CD4-positive, CD25-positive, alpha-beta regulatory T cell (primary cell): ENCODE results near the gene OGN. TPM values are rescaled to one million over a fixed set of nuclear protein-coding genes. Genes with fewer than 3 reads are reported as not detected.

Source experiments
- ATAC-seq, 2 donors: fragments of 150-1000 bp; cut with Tn5 transposase; one replicate each; pipeline ENCODE4 v1.10.0; 2021; ENCODE audit warnings: low read depth in 2 of 2, moderate number of reproducible peaks in 2 of 2, moderate library complexity in 1 of 2
- DNase-seq, 3 donors: peaks; one replicate each; pipeline versions ENCODE4 v3.0.0 to v3.0.0-alpha.2; 2012 to 2022; ENCODE audit warnings: mixed read lengths in 1 of 3
- H3K27ac ChIP-seq: one replicate; pipeline ENCODE4 v1.7.0; 2013; ENCODE audit warnings: mild to moderate bottlenecking, low read length; ENCODE audit not compliant: insufficient read depth, poor library complexity, severe bottlenecking
- H3K27me3 ChIP-seq: one replicate; pipeline ENCODE4 v1.7.0; 2013; ENCODE audit warnings: low read length; ENCODE audit not compliant: control insufficient read depth, insufficient read depth
- H3K36me3 ChIP-seq: one replicate; pipeline ENCODE4 v1.7.0; 2013; ENCODE audit warnings: mild to moderate bottlenecking, low read length, moderate library complexity; ENCODE audit not compliant: control insufficient read depth, insufficient read depth
- H3K4me1 ChIP-seq: 2 replicates; pipeline ENCODE4 v1.7.0; 2013; ENCODE audit warnings: mild to moderate bottlenecking, low read length; ENCODE audit not compliant: insufficient read depth, control insufficient read depth, poor library complexity, severe bottlenecking
- H3K4me3 ChIP-seq: one replicate; pipeline ENCODE4 v1.7.0; 2013; ENCODE audit warnings: low read depth, mild to moderate bottlenecking, low read length, moderate library complexity
- H3K9me3 ChIP-seq, 2 experiments: 1 replicate in 1 of 2; 2 replicates in 1 of 2; pipeline ENCODE4 v1.7.0; 2013; ENCODE audit warnings: low read length in 2 of 2, mild to moderate bottlenecking in 1 of 2, moderate library complexity in 1 of 2; ENCODE audit not compliant: control insufficient read depth in 2 of 2
- H3K27ac Mint-ChIP-seq, 3 donors: one replicate each; pipeline ENCODE4 v1.8.0; 2020 to 2022; ENCODE audit warnings: mild to moderate bottlenecking in 3 of 3, mixed read lengths in 3 of 3, moderate library complexity in 2 of 3
- H3K27me3 Mint-ChIP-seq: one replicate; pipeline ENCODE4 v1.8.0; 2022; ENCODE audit warnings: mild to moderate bottlenecking, mixed read lengths
- H3K36me3 Mint-ChIP-seq: one replicate; pipeline ENCODE4 v1.8.0; 2020; ENCODE audit warnings: mixed read lengths
- H3K4me1 Mint-ChIP-seq, 4 donors: one replicate each; pipeline ENCODE4 v1.8.0; 2020 to 2022; ENCODE audit warnings: mixed read lengths in 4 of 4, mild to moderate bottlenecking in 1 of 4
- H3K4me3 Mint-ChIP-seq, 4 donors: one replicate each; pipeline ENCODE4 v1.8.0; 2020 to 2022; ENCODE audit warnings: mild to moderate bottlenecking in 4 of 4, mixed read lengths in 4 of 4, moderate library complexity in 3 of 4
- H3K9me3 Mint-ChIP-seq, 7 donors: one replicate each; pipeline ENCODE4 v1.8.0; 2020 to 2022; ENCODE audit warnings: mixed read lengths in 7 of 7, mild to moderate bottlenecking in 3 of 7, moderate library complexity in 2 of 7
- polyA plus RNA-seq, 4 donors: library from polyadenylated mRNA; unstranded; fragments of 300-500 nt; fragmentation: Illumina TruSeq; gene quantifications; one replicate each; pipeline ENCODE4 v1.2.3, GENCODE V29; 2021
- total RNA-seq: library from RNA; stranded (reverse); gene quantifications from one replicate; pipeline ENCODE4 v1.2.3, GENCODE V29; 2022

Gene OGN
- total and polyA plus RNA-seq, 5 donors from 2014 or later = 0.30 to 1.3 (median 0.72) TPM

DNA sequence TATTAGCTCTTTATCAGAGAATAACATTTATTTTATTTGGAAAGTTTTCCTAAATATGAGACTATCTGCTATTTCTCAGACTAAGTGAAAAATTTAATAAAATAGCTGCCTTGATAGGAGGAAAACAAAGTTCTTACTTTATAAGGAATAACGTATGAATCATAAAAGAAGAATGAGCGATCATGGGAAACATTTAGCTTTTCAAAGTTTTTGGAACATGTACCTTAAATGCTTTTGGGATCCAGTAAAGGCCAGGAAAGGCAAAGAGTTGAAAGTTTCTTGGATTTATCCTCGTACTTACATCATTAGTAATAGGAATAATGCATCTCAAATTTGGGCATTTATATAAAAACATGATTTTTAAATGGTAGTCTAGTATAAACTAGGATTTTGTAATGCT lies 19.4 kb downstream of the OGN start:
- peaks cover 6% of the 10 kb centered on the region for H3K36me3 Mint-ChIP-seq
- Histone ChIP-seq H3K4me3 (no peak overlapping the region), H3K36me3 (no peaks in the 10 kb centered on the region), H3K27ac (no peak overlapping the region), H3K4me1 (no peaks in the 10 kb centered on the region), H3K9me3 (no peaks in the 10 kb centered on the region), H3K27me3 (no peaks in the 10 kb centered on the region)
- no peak overlapping the region for H3K27ac Mint-ChIP-seq
- H3K9me3 Mint-ChIP-seq = no peaks in the 10 kb centered on the region
- no peak for ATAC-seq
- H3K27me3 Mint-ChIP-seq = no peaks in the 10 kb centered on the region
- DNase-seq = no peak
- no peak overlapping the region for H3K4me3 Mint-ChIP-seq
- H3K4me1 Mint-ChIP-seq = peaks cover 4 to 7% (median 6%) of the 10 kb centered on the region in 4 donors

DNA sequence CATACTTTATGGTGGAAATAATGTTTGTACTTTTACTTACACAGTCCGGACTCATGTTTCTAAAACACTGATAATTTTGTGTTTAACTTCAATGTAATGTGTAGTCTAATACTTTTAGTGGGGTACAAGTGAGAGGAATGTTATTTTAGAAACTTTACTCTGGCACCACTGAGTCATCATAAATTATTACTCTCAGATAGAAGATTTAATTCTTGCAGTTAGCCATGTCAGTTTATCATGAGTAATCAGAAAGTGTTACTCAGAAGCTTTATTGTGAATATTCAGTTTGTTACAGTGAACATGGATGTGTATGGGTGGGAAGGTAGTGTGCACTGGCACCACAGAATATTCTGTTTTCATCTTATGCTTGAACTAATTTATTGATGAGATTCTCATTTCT lies 20.0 kb downstream of the OGN start:
- Histone ChIP-seq H3K9me3 (no peaks in the 10 kb centered on the region), H3K27me3 (no peaks in the 10 kb centered on the region), H3K36me3 (no peaks in the 10 kb centered on the region), H3K4me1 (peaks cover 4% of the 10 kb centered on the region), H3K27ac (no peak overlapping the region), H3K4me3 (no peak overlapping the region)
- peaks cover 8 to 11% (median 9%) of the 10 kb centered on the region in 4 donors for H3K4me1 Mint-ChIP-seq
- no peak overlapping the region for H3K4me3 Mint-ChIP-seq
- ATAC-seq (no peak), DNase-seq (no peak)
- H3K27me3 Mint-ChIP-seq = no peaks in the 10 kb centered on the region
- no peaks in the 10 kb centered on the region for H3K9me3 Mint-ChIP-seq
- no peak overlapping the region for H3K27ac Mint-ChIP-seq
- H3K36me3 Mint-ChIP-seq = peaks cover 6% of the 10 kb centered on the region

- Mint-ChIP-seq H3K4me3 (no peak overlapping the region), H3K4me1 (peaks cover 15 to 25% (median 16%) of the 10 kb centered on the region in 4 donors), H3K27me3 (no peaks in the 10 kb centered on the region), H3K36me3 (peaks cover 6% of the 10 kb centered on the region), H3K27ac (peak overlapping the region in 1 of 3 donors; percentile 72), H3K9me3 (peaks cover 0 to 7% (median 0%) of the 10 kb centered on the region in 7 donors)
- Histone ChIP-seq H3K36me3 (no peaks in the 10 kb centered on the region), H3K27ac (no peak overlapping the region), H3K4me3 (no peak overlapping the region), H3K9me3 (no peaks in the 10 kb centered on the region), H3K27me3 (no peaks in the 10 kb centered on the region), H3K4me1 (peaks cover 8% of the 10 kb centered on the region)
- DNase-seq (no peak), ATAC-seq (no peak)
Observed at GRCh38 chr9:92381775-92382174, 22.6 kb downstream of the OGN start.

DNA sequence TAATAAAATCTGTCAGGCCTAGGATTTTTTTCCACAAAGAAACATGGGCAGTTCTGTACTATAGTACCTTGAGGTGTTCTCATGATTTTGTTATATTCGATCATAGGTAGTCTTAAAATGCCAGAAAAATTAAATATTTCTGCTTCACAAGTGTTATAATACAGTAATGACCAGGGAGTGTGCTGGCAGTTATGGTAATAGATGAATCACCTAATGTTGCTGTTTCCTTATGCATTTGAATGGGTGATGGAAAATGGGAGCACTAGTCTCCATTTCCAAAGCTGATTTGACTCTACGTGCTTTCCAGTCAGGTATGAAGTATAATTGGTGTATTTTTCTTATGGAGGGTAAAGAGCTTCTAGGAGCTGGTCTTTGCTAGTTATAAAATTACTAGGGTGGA lies 23.8 kb downstream of the OGN start:
- Mint-ChIP-seq H3K27ac (no peak overlapping the region), H3K9me3 (peaks cover 0 to 10% (median 5%) of the 10 kb centered on the region in 7 donors), H3K36me3 (peaks cover 15% of the 10 kb centered on the region), H3K27me3 (no peaks in the 10 kb centered on the region), H3K4me1 (peaks cover 15 to 25% (median 16%) of the 10 kb centered on the region in 4 donors), H3K4me3 (no peak overlapping the region)
- no peak for ATAC-seq
- no peaks in the 10 kb centered on the region for H3K36me3 ChIP-seq
- H3K27ac ChIP-seq = no peak overlapping the region
- H3K4me1 ChIP-seq = peaks cover 8% of the 10 kb centered on the region
- DNase-seq = no peak
- H3K4me3 ChIP-seq = no peak overlapping the region
- H3K27me3 ChIP-seq = no peaks in the 10 kb centered on the region
- no peaks in the 10 kb centered on the region for H3K9me3 ChIP-seq

GRCh38 chr9:92378865-92379560 lies 25.4 kb downstream of the OGN start:
- H3K27ac ChIP-seq = no peak overlapping the region
- Mint-ChIP-seq H3K4me3 (peak overlapping the region in 3 of 4 donors; percentile 10 to 61 (median 16)), H3K9me3 (peaks cover 0 to 21% (median 9%) of the 10 kb centered on the region in 7 donors), H3K27me3 (no peaks in the 10 kb centered on the region), H3K36me3 (peaks cover 19% of the 10 kb centered on the region), H3K27ac (peak overlapping the region in 2 of 3 donors; percentile 0 to 81), H3K4me1 (peaks cover 15 to 29% (median 16%) of the 10 kb centered on the region in 4 donors)
- ATAC-seq (no peak), DNase-seq (peak in 1 of 3 donors; percentile 34)
- no peaks in the 10 kb centered on the region for H3K9me3 ChIP-seq
- peaks cover 8% of the 10 kb centered on the region for H3K4me1 ChIP-seq
- peak overlapping the region; percentile 32 for H3K4me3 ChIP-seq
- no peaks in the 10 kb centered on the region for H3K27me3 ChIP-seq
- H3K36me3 ChIP-seq = no peaks in the 10 kb centered on the region

- Mint-ChIP-seq H3K36me3 (peaks cover 16% of the 10 kb centered on the region), H3K27ac (no peak overlapping the region), H3K9me3 (peaks cover 0 to 26% (median 11%) of the 10 kb centered on the region in 7 donors), H3K4me3 (no peak overlapping the region), H3K4me1 (peaks cover 11 to 29% (median 15%) of the 10 kb centered on the region in 4 donors), H3K27me3 (no peaks in the 10 kb centered on the region)
- Histone ChIP-seq H3K27ac (no peak overlapping the region), H3K27me3 (no peaks in the 10 kb centered on the region), H3K9me3 (peaks cover 4 to 8% of the 10 kb centered on the region in 2 experiments), H3K4me1 (peaks cover 8% of the 10 kb centered on the region), H3K36me3 (no peaks in the 10 kb centered on the region), H3K4me3 (no peak overlapping the region)
- no peak for DNase-seq
- no peak for ATAC-seq
Observed at GRCh38 chr9:92377876-92378275, 26.5 kb downstream of the OGN start.

- Histone ChIP-seq H3K4me3 (no peak overlapping the region), H3K27me3 (no peaks in the 10 kb centered on the region), H3K9me3 (peaks cover 8 to 10% of the 10 kb centered on the region in 2 experiments), H3K4me1 (no peaks in the 10 kb centered on the region), H3K27ac (no peak overlapping the region), H3K36me3 (no peaks in the 10 kb centered on the region)
- Mint-ChIP-seq H3K36me3 (peaks cover 27% of the 10 kb centered on the region), H3K27ac (no peak overlapping the region), H3K4me3 (no peak overlapping the region), H3K9me3 (peaks cover 0 to 34% (median 13%) of the 10 kb centered on the region in 7 donors), H3K27me3 (no peaks in the 10 kb centered on the region), H3K4me1 (peaks cover 0 to 15% (median 3%) of the 10 kb centered on the region in 4 donors)
- ATAC-seq = no peak
- no peak for DNase-seq
Observed at GRCh38 chr9:92373167-92373566, 31.2 kb downstream of the OGN start.

DNA sequence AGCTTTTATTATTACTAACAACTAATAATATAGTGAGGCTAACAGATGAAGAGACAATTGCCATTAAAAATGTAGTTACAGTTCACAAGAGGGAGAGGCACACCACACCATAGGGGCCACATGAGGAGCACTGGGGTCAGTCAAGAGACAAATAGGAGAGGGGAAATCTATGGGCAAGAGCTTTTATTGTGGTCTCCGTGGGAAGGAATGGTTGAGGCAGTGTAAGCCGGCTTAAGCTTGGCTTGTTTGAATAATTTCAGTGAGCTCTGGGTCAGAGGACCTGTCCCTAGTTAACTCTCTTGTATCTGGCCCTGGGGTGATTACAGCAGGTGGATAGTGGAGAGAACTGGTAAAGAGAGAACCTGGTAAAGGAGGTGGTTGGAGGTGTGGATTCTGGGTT lies 35.3 kb downstream of the OGN start:
- DNase-seq (no peak), ATAC-seq (no peak)
- H3K27ac ChIP-seq = no peak overlapping the region
- peaks cover 8 to 10% of the 10 kb centered on the region in 2 experiments for H3K9me3 ChIP-seq
- H3K4me3 ChIP-seq = no peak overlapping the region
- H3K4me3 Mint-ChIP-seq = no peak overlapping the region
- H3K27me3 ChIP-seq = no peaks in the 10 kb centered on the region
- peaks cover 0 to 14% (median 4%) of the 10 kb centered on the region in 7 donors for H3K9me3 Mint-ChIP-seq
- no peaks in the 10 kb centered on the region for H3K4me1 ChIP-seq
- H3K27me3 Mint-ChIP-seq = no peaks in the 10 kb centered on the region
- H3K27ac Mint-ChIP-seq = no peak overlapping the region
- H3K4me1 Mint-ChIP-seq = peaks cover 0 to 5% (median 3%) of the 10 kb centered on the region in 4 donors
- H3K36me3 ChIP-seq = no peaks in the 10 kb centered on the region
- peaks cover 18% of the 10 kb centered on the region for H3K36me3 Mint-ChIP-seq
